Osteocyte (in vitro differentiated cells): ENCODE data around the gene POLDIP2. TPM values are rescaled to one million over a fixed set of nuclear protein-coding genes. Genes with fewer than 3 reads are reported as not detected.

ENCODE experiments used
- DNase-seq: peaks from one replicate; pipeline ENCODE4 v3.0.0; 2021; ENCODE audit warnings: mixed read lengths; ENCODE audit not compliant: unreplicated experiment; ENCODE audit errors: extremely low spot score
- H3K27ac Mint-ChIP-seq: one replicate; pipeline ENCODE4 v1.8.0; 2021; ENCODE audit warnings: mild to moderate bottlenecking, mixed read lengths; ENCODE audit not compliant: unreplicated experiment
- H3K27me3 Mint-ChIP-seq: one replicate; pipeline ENCODE4 v1.8.0; 2021; ENCODE audit warnings: mixed read lengths; ENCODE audit not compliant: unreplicated experiment
- H3K36me3 Mint-ChIP-seq: one replicate; pipeline ENCODE4 v1.8.0; 2021; ENCODE audit warnings: mixed read lengths; ENCODE audit not compliant: unreplicated experiment
- H3K4me1 Mint-ChIP-seq: one replicate; pipeline ENCODE4 v1.8.0; 2021; ENCODE audit warnings: mixed read lengths; ENCODE audit not compliant: unreplicated experiment
- H3K4me3 Mint-ChIP-seq: one replicate; pipeline ENCODE4 v1.8.0; 2021; ENCODE audit warnings: mild to moderate bottlenecking, moderate library complexity, mixed read lengths; ENCODE audit not compliant: unreplicated experiment
- H3K9me3 Mint-ChIP-seq: one replicate; pipeline ENCODE4 v1.8.0; 2021; ENCODE audit warnings: mixed read lengths; ENCODE audit not compliant: unreplicated experiment
- total RNA-seq: library from RNA; stranded (reverse); gene quantifications from 2 replicates; pipeline ENCODE4 v1.2.1, GENCODE V29; 2021
- TF ChIP-seq, protein P1 (sequence below): fragments of 200-600 bp; sonication (generic); IDR thresholded peaks from 2 replicates; pipeline ENCODE4 v1.5.0; 2021; ENCODE audit warnings: antibody characterized with exemption, mild to moderate bottlenecking, moderate library complexity

POLDIP2 gene
- total RNA-seq, 1 donor from 2014 or later: 79.8 TPM

DNA sequence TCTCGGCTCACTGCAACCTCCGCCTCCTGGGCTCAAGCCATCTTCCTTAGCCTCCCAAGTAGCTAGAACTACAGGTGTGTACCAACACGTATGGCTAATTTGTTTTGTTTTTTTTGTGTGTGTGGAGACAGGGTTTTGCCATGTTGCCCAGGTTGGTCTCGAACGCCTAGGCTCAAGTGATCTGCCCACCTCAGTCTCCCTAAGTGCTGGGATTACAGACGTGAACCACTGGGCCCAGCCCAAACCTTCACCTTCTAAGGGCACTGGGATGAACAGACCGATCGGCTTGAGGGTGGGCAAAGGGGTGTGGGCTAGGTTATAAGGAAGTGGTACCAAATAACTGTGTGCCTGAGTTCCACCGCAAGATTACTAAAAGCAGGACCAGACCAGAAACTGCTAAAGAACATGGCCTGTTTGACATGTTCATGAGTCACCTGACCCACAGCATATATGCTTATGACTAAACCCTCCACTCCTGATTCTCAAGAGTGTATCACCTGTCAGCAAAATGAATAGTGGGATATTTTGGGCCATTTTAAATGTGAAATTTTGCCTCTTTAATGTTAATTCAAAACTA is 30.2 kb downstream of the POLDIP2 start:
- peaks cover 29% of the 10 kb centered on the region for H3K36me3 Mint-ChIP-seq
- H3K9me3 Mint-ChIP-seq: no peaks in the 10 kb centered on the region
- DNase-seq: peak; percentile 49
- peaks cover 36% of the 10 kb centered on the region for H3K4me1 Mint-ChIP-seq
- TF ChIP-seq, protein P1, sequence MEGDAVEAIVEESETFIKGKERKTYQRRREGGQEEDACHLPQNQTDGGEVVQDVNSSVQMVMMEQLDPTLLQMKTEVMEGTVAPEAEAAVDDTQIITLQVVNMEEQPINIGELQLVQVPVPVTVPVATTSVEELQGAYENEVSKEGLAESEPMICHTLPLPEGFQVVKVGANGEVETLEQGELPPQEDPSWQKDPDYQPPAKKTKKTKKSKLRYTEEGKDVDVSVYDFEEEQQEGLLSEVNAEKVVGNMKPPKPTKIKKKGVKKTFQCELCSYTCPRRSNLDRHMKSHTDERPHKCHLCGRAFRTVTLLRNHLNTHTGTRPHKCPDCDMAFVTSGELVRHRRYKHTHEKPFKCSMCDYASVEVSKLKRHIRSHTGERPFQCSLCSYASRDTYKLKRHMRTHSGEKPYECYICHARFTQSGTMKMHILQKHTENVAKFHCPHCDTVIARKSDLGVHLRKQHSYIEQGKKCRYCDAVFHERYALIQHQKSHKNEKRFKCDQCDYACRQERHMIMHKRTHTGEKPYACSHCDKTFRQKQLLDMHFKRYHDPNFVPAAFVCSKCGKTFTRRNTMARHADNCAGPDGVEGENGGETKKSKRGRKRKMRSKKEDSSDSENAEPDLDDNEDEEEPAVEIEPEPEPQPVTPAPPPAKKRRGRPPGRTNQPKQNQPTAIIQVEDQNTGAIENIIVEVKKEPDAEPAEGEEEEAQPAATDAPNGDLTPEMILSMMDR: no peak
- no peak overlapping the region for H3K4me3 Mint-ChIP-seq
- H3K27ac Mint-ChIP-seq: no peak overlapping the region
- H3K27me3 Mint-ChIP-seq: no peaks in the 10 kb centered on the region

DNA sequence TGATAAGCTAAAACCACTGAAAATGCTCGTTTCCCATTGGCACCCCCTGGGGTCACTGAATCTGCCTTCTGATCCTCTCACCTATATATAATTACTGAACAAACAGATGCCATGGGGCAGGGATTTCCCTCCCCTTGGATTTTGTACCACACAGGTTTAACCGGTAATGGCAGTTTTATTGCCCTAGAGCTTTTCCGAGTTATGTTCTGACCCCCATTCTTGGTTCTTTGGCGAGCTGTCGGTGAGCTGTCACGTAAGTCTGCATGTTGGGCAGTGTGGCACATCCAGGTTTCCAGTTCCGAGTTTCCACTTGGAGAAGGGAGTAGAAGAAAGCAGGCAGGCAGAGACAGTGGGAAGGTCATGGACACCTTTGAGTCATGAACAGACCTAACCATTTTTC is 31.2 kb downstream of the POLDIP2 start:
- H3K4me3 Mint-ChIP-seq: no peak overlapping the region
- H3K27ac Mint-ChIP-seq: no peak overlapping the region

DNA sequence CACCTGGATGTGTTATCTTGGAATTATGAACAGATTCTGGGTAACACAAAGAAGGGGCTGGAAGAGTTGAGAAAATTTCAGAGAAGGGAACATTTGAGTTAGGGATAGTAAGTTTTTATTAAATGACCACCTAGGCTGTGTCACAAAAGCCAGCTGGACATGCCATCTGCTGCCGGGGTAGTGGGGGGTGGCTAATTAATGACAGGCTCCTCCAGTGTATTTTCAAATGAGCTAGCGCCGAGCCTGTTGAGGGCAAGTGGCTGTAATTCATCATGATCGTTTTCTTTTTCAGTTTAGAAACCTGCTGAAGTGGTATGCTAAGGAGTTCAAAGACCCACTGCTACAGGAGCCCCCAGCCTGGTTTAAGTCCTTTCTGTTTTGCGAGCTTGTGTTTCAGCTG is 32.1 kb downstream of the POLDIP2 start:
- Mint-ChIP-seq H3K4me1 (peaks cover 50% of the 10 kb centered on the region), H3K4me3 (no peak overlapping the region), H3K27ac (no peak overlapping the region)

More for the DNA sequence above, 31.2 kb downstream of the POLDIP2 start:
- H3K9me3 Mint-ChIP-seq: no peaks in the 10 kb centered on the region
- H3K36me3 Mint-ChIP-seq: peaks cover 26% of the 10 kb centered on the region
- peak; percentile 36 for DNase-seq
- H3K27me3 Mint-ChIP-seq: no peaks in the 10 kb centered on the region
- TF ChIP-seq, protein P1: no peak
- H3K4me1 Mint-ChIP-seq: peaks cover 42% of the 10 kb centered on the region

DNA sequence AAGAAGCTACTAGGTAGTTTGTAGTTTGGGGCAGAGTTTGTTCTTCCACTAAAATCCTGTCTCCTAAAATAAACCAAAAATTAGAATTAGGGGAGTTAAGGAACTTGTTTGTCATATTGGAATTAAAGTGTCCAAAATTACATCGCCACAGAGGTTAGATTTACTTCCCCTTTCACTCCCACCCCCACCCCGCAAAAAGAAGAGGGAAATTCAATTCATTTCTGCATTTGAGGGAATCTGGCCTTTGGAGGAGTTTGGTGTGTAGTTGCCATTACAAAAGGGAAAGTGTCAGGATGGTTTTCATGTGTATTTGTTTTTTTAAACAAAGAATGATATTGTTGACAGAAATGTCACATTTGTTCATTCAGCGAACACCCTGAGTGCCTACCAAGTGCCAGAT is 32.5 kb downstream of the POLDIP2 start:
- TF ChIP-seq, protein P1: no peak
- no peak overlapping the region for H3K4me3 Mint-ChIP-seq
- peaks cover 55% of the 10 kb centered on the region for H3K4me1 Mint-ChIP-seq
- peak; percentile 2 for DNase-seq
- H3K27me3 Mint-ChIP-seq: no peaks in the 10 kb centered on the region
- H3K36me3 Mint-ChIP-seq: peaks cover 21% of the 10 kb centered on the region
- H3K27ac Mint-ChIP-seq: no peak overlapping the region
- H3K9me3 Mint-ChIP-seq: no peaks in the 10 kb centered on the region

More for the DNA sequence above, 32.1 kb downstream of the POLDIP2 start:
- H3K36me3 Mint-ChIP-seq: peaks cover 24% of the 10 kb centered on the region
- TF ChIP-seq, protein P1: no peak
- no peaks in the 10 kb centered on the region for H3K27me3 Mint-ChIP-seq
- peak; percentile 36 for DNase-seq
- H3K9me3 Mint-ChIP-seq: no peaks in the 10 kb centered on the region

DNA sequence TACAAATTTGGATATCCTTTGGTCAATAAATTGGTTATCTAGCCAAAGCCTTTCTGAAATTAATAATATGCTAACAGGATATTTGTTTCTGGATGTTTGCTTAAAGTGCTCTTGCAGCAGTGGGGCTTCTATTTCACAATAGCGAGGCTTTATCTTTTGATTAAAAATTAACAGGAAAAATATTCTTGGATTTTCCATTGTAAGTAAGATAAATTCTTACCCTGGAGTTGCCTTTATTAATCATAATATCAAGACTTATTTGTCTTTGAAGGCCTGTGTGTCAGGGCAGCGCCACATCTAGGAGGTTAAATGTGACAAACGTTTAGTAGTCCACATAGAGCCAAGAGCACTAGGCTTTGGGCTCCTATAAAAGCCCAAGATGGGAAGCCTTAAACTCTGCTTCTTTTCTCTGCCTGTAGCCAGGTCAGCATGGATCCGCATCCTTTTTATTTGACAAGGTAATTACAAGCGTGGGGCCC is 33.0 kb downstream of the POLDIP2 start:
- no peaks in the 10 kb centered on the region for H3K9me3 Mint-ChIP-seq
- H3K27me3 Mint-ChIP-seq: no peaks in the 10 kb centered on the region
- TF ChIP-seq, protein P1: no peak
- no peak overlapping the region for H3K4me3 Mint-ChIP-seq
- H3K27ac Mint-ChIP-seq: no peak overlapping the region
- DNase-seq: peak; percentile 13
- H3K4me1 Mint-ChIP-seq: peaks cover 58% of the 10 kb centered on the region
- peaks cover 21% of the 10 kb centered on the region for H3K36me3 Mint-ChIP-seq
